GM19395 (cell line): ENCODE measurements around the gene SSR2.
"Not testable (repeated sequence)": the region's sequence is repeated elsewhere in the genome, so short reads cannot be mapped to it uniquely, and the experiment has no call there.

Experiments
- ATAC-seq: cut with Tn5 transposase; IDR thresholded peaks from one replicate; pipeline ENCODE4 v1.9.1; 2021; ENCODE audit warnings: mild to moderate bottlenecking, moderate library complexity; ENCODE audit not compliant: unreplicated experiment

The SSR2 gene

GRCh38 chr1:155996166-155996565 lies 24.6 kb downstream of the SSR2 start:
- ATAC-seq = no peak

GRCh38 chr1:155993595-155993994 lies 27.2 kb downstream of the SSR2 start:
- no peak for ATAC-seq

DNA sequence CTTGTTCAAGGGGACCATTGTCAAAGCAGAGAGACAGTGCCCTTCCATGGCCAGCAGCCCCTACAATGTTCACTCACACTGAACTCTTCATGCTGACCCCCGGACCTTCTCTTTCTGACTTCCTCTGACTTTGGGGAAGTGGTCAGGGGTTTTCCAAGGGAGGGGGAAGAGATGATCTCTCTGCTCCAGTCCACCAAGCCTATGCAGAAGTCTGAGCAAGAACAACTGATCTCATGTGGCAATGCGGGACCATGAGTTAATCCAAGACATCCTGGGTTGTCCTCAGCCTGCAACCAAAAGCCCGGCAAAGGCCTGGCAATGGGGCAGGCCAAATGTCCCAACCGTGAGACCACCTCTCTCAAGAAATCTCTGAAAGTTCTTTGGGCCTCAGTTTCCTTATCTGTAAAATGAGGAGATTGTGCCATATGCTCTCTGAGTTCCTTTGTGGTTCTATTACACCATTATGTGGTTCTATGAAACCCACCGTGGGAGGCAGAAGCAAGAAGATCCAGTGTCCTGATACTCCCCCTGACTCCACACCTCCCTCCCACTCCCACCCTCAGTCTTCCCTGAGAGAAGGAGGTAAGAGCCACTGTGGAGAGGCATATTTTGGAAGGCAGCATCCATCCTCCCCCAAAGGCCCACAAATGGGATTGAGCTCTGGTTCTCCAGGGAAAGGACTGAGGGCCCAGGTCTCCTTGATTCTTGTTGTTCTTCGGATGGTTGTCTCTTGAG lies 30.6 kb downstream of the SSR2 start:
- ATAC-seq = no peak

- no peak for ATAC-seq
Observed at GRCh38 chr1:155989242-155990004, 31.3 kb downstream of the SSR2 start.

GRCh38 chr1:155984903-155985645 lies 35.7 kb downstream of the SSR2 start:
- ATAC-seq = not testable (repeated sequence)

GRCh38 chr1:155984341-155984740 lies 36.4 kb downstream of the SSR2 start:
- ATAC-seq = no peak

GRCh38 chr1:155983191-155984024 lies 37.3 kb downstream of the SSR2 start:
- ATAC-seq = no peak

DNA sequence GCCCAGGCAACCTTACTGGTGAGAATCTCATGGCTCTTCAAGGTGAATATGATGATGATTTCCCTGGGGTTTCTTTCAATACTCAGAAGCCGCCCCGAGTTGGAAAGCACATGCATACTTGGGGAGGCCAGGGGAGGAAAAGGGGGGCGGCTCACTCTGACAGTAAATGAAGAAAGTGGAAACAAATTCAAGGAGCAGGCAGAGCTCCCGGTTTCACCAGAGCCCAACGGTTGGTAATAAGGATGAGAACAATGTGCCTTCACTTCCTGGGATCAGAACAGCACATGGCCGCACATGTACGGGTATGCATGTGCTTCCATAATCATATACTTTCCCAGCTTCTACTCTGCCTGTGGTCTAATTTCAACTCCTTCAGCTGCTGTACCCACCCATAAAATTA lies 38.6 kb downstream of the SSR2 start:
- no peak for ATAC-seq

DNA sequence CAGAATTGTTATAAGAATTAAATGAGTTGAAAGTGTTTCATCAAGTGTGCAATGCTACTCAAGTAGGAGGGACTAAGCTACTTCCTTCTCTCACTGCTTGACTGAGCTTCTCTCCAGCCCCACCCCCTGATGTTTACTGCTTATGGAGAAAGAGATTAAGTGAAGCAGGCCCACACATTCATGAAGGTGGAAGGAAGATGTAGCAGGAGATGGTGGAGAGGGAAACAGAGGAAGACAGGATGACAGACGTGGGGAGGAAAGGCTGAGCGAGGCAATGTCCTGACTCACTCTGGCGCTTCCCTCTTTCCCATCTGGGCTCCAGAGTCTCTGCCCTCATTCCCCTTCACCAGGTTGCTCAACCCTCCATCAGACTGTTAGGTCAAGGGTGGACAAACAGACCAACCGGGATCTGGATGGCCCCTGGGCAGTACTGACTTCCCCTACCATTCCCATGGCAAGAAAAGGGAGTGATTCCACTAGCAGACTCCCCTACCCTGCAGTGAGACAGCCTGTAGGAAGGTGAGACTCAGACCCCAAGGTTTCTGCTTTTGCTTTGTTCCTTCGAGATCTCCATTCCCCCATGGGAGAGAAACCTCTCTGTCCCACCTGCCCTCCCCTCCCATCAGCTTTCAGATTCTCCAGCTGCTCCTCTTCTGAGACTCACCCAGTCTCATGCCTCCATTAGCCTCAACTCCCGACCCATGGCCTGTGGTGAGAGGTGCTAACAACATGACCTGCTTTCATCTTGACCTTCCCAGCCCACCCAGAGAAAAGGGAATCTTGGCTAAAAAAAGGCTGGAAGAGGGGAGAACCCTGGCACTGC lies 39.3 kb downstream of the SSR2 start:
- no peak for ATAC-seq

DNA sequence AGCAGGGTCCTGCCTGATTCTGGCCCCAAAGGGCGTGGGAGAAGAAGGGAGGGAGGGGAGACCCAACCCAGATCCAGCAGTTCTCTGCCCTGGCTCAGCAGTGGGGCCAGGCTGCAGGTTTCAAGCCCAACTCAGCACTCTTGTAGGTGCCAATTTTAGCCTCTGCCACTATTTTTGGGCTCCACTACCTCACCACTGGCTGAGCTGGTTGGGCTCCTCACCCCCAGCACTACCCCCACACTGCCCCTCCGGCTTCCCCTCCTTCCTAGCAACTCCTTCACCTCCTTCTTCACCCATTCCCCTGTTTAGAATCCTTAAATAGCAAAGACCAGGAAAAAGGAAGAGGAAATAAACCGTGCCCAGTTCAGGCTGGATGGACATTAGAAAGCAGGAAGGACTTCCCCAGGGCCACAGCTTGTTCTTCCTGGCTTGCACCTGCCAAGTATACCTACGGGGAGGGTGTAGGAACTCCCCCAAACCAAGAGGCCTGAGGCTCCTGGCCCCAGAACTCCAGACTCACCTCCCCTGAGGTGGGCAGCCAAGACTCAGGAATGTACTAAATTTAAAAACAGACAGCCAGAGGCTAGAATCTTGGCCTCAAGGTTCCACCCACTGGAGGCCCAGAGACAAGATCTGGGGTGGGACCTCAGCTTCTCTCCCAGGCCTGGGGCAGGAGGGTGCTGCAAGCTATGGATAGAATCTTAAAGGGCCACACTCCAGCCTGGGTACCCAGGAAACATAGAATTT lies 41.0 kb downstream of the SSR2 start:
- no peak for ATAC-seq

DNA sequence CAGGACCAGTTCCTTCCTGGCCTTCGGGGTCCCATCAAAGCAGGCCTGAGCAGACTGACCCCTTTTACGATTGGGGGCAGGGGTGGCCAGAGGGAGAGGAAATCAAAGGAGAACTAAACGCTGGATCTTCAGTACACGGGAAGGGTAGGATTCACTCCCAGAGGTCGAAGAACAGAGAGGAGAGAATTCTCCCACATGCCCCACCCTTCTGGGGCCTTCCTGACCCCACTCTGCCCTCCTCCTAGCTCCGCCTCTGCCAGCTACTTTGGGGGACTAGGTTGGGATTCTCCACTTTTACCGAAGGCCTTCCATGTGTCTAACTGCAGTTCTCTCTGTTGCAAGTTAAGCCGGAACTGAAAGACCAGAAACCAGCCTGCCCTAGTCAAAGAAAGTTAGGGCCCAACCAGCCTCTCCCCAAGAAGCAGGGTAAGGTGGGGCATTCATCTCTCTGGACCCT lies 41.8 kb downstream of the SSR2 start:
- ATAC-seq = no peak

GRCh38 chr1:155978325-155978972 lies 42.3 kb downstream of the SSR2 start, which contains the start of gene ARHGEF2:
TSS of gene ARHGEF2 (minus strand) at chr1:155978547. CDS start at chr1:155978427, 120 bp downstream.
- peak; percentile 51 for ATAC-seq

GRCh38 chr1:155977690-155978324 lies 42.9 kb downstream of the SSR2 start:
- ATAC-seq = no peak

- ATAC-seq = no peak
Observed at GRCh38 chr1:155976913-155977689, 43.6 kb downstream of the SSR2 start.

- no peak for ATAC-seq
Observed at GRCh38 chr1:155976062-155976912, 44.5 kb downstream of the SSR2 start.

GRCh38 chr1:155975375-155976061 lies 45.2 kb downstream of the SSR2 start:
- ATAC-seq = no peak
